Activated CD4-positive, alpha-beta T cell treated with anti-CD3 and anti-CD28 coated beads for 4 hours (primary cell): ENCODE results near the gene HDAC9.
"Not testable (repeated sequence)": the region's sequence is repeated elsewhere in the genome, so short reads cannot be mapped to it uniquely, and the experiment has no call there.

Experiments used
- DNase-seq, 2 donors: peaks; one replicate each; pipeline ENCODE4 v3.0.0-alpha.2; 2020

HDAC9 gene

GRCh38 chr7:18903695-18904094 is 408.1 kb downstream of the HDAC9 start:
- no peak for DNase-seq

GRCh38 chr7:18905316-18905943 is 409.9 kb downstream of the HDAC9 start:
- DNase-seq: no peak

GRCh38 chr7:18906901-18907300 is 411.4 kb downstream of the HDAC9 start:
- DNase-seq: no peak

GRCh38 chr7:18913106-18913505 is 417.6 kb downstream of the HDAC9 start:
- DNase-seq: no peak

- DNase-seq: no peak
These were observed 421.3 kb downstream of the HDAC9 start for GRCh38 chr7:18916826-18917225.

- no peak for DNase-seq
These were observed 431.6 kb downstream of the HDAC9 start for GRCh38 chr7:18927134-18927533.

GRCh38 chr7:18936265-18936664 is 440.7 kb downstream of the HDAC9 start:
- DNase-seq: no peak

- DNase-seq: no peak
These were observed 444.4 kb downstream of the HDAC9 start for GRCh38 chr7:18939771-18940592.

- no peak for DNase-seq
These were observed 445.1 kb downstream of the HDAC9 start for GRCh38 chr7:18940593-18941134.

- DNase-seq: no peak
These were observed 445.7 kb downstream of the HDAC9 start for GRCh38 chr7:18941207-18941606.

- no peak for DNase-seq
These were observed 453.0 kb downstream of the HDAC9 start for GRCh38 chr7:18948521-18948920.

- no peak for DNase-seq
These were observed 457.3 kb downstream of the HDAC9 start for GRCh38 chr7:18952846-18953245.

- DNase-seq: no peak
These were observed 463.1 kb downstream of the HDAC9 start for GRCh38 chr7:18958627-18959026.

- DNase-seq: no peak
These were observed 465.2 kb downstream of the HDAC9 start for GRCh38 chr7:18960725-18961124.

GRCh38 chr7:18962031-18962430 is 466.5 kb downstream of the HDAC9 start:
- DNase-seq: no peak

- no peak for DNase-seq
These were observed 470.1 kb downstream of the HDAC9 start for GRCh38 chr7:18965657-18966056.

- DNase-seq: not testable (repeated sequence)
These were observed 472.2 kb downstream of the HDAC9 start for GRCh38 chr7:18967755-18968154.

- DNase-seq: no peak
These were observed 476.3 kb downstream of the HDAC9 start for GRCh38 chr7:18971839-18972238.

- no peak for DNase-seq
These were observed 479.3 kb downstream of the HDAC9 start for GRCh38 chr7:18974803-18975202.

- no peak for DNase-seq
These were observed 479.7 kb downstream of the HDAC9 start for GRCh38 chr7:18975276-18975675.

- DNase-seq: no peak
These were observed 480.2 kb downstream of the HDAC9 start for GRCh38 chr7:18975689-18976280.

GRCh38 chr7:18976715-18977471 is 481.3 kb downstream of the HDAC9 start:
- no peak for DNase-seq

GRCh38 chr7:18978108-18978495 is 482.6 kb downstream of the HDAC9 start:
- no peak for DNase-seq
